Breast epithelium (tissue), 4 donors: ENCODE data around the gene MUC22. TPM values are rescaled to one million over a fixed set of nuclear protein-coding genes. Genes with fewer than 3 reads are reported as not detected.
"Not testable (repeated sequence)": the region's sequence is repeated elsewhere in the genome, so short reads cannot be mapped to it uniquely, and the experiment has no call there.

Experiments
- DNase-seq, 2 donors: peaks; one replicate each; pipeline ENCODE4 v3.0.0-alpha.2; 2019; ENCODE audit warnings: low spot score in 2 of 2
- H3K27ac ChIP-seq, 2 donors: fragments of 200-600 bp; sonication (generic) in 1 of 2; one replicate each; pipeline ENCODE4 v1.5.1; 2016 to 2019; ENCODE audit warnings: mild to moderate bottlenecking in 1 of 2
- H3K27me3 ChIP-seq, 2 donors: fragments of 200-600 bp; sonication (generic) in 1 of 2; one replicate each; pipeline versions ENCODE4 v1.5.1 to v1.6.0; 2017 to 2019; ENCODE audit warnings: control low read depth in 1 of 2, mild to moderate bottlenecking in 1 of 2
- H3K36me3 ChIP-seq: fragments of 200-600 bp; one replicate; pipeline ENCODE4 v1.5.1; 2019
- H3K4me1 ChIP-seq, 2 donors: fragments of 200-600 bp; sonication (generic); one replicate each; pipeline ENCODE4 v1.5.1; 2016 to 2019; ENCODE audit warnings: control low read depth in 1 of 2
- H3K4me3 ChIP-seq, 3 donors: fragments of 200-600 bp; sonication (generic); 1 replicate in 2 of 3; 2 replicates in 1 of 3; pipeline ENCODE4 v1.5.1; 2016 to 2019; ENCODE audit warnings: mild to moderate bottlenecking in 3 of 3, moderate library complexity in 2 of 3
- H3K9me3 ChIP-seq, 2 donors: fragments of 200-600 bp; sonication (generic) in 1 of 2; one replicate each; pipeline ENCODE4 v1.5.1; 2016 to 2019; ENCODE audit warnings: control low read depth in 1 of 2
- CTCF ChIP-seq, 3 donors: fragments of 450-650 bp; IDR thresholded peaks; one replicate each; pipeline ENCODE4 v1.5.1; 2016 to 2017; ENCODE audit warnings: antibody characterized with exemption in 3 of 3, mild to moderate bottlenecking in 3 of 3, moderate library complexity in 3 of 3
- POLR2A ChIP-seq: fragments of 450-650 bp; IDR thresholded peaks from one replicate; pipeline ENCODE4 v1.6.1; 2016; ENCODE audit warnings: antibody characterized with exemption, mild to moderate bottlenecking, moderate library complexity
- POLR2AphosphoS5 ChIP-seq, 3 donors: sonication (generic); formaldehyde crosslinking; IDR thresholded peaks; one replicate each; pipeline ENCODE4 v1.6.1; 2017; ENCODE audit warnings: antibody characterized with exemption in 3 of 3
- intact Hi-C: fragments of 100-400 bp; cut with DNase I; formaldehyde crosslinking; loops from one replicate; pipeline ENCODE4 v1.15.1; 2023; ENCODE audit warnings: low total_unique reads
- total RNA-seq, 3 donors: library from RNA; depleted of rRNA; stranded (reverse); fragments of >200 nt; gene quantifications; one replicate each; pipeline ENCODE4 v1.1.0, GENCODE V29; 2016

The MUC22 gene
- total RNA-seq, 3 donors from 2014 or later: not detected

GRCh38 chr6:31058128-31058894 is 48.0 kb downstream of the MUC22 start:
- peak in 1 of 2 donors; percentile 46 for DNase-seq
- H3K36me3 ChIP-seq: no peaks in the 10 kb centered on the region
- H3K9me3 ChIP-seq: no peaks in the 10 kb centered on the region
- H3K4me1 ChIP-seq: no peaks in the 10 kb centered on the region
- H3K27me3 ChIP-seq: no peaks in the 10 kb centered on the region
- peak overlapping the region in 1 of 2 donors; percentile 43 for H3K27ac ChIP-seq
- intact Hi-C loops: no loop called here
- H3K4me3 ChIP-seq: no peak overlapping the region
- TF ChIP-seq POLR2A (no peak), POLR2AphosphoS5 (IDR thresholded peaks at IDR 0.05) (no peak), CTCF (IDR thresholded peaks at IDR 0.05) (peak; percentile 32 to 49 (median 40))

GRCh38 chr6:31060145-31060544 is 49.9 kb downstream of the MUC22 start:
- TF ChIP-seq POLR2A (no peak), CTCF (IDR thresholded peaks at IDR 0.05) (no peak), POLR2AphosphoS5 (IDR thresholded peaks at IDR 0.05) (no peak)
- no peaks in the 10 kb centered on the region for H3K9me3 ChIP-seq
- intact Hi-C loops: no loop called here
- H3K27me3 ChIP-seq: no peaks in the 10 kb centered on the region
- H3K4me1 ChIP-seq: no peaks in the 10 kb centered on the region
- DNase-seq: no peak
- no peak overlapping the region for H3K27ac ChIP-seq
- H3K36me3 ChIP-seq: no peaks in the 10 kb centered on the region
- no peak overlapping the region for H3K4me3 ChIP-seq

- H3K27ac ChIP-seq: no peak overlapping the region
- no peaks in the 10 kb centered on the region for H3K9me3 ChIP-seq
- DNase-seq: no peak
- H3K4me3 ChIP-seq: no peak overlapping the region
- intact Hi-C loops: no loop called here
- no peak for TF ChIP-seq CTCF (IDR thresholded peaks at IDR 0.05)
- no peak for TF ChIP-seq POLR2AphosphoS5 (IDR thresholded peaks at IDR 0.05)
- no peak for TF ChIP-seq POLR2A
- no peaks in the 10 kb centered on the region for H3K27me3 ChIP-seq
- no peaks in the 10 kb centered on the region for H3K4me1 ChIP-seq
- no peaks in the 10 kb centered on the region for H3K36me3 ChIP-seq
These were observed 53.7 kb downstream of the MUC22 start for GRCh38 chr6:31063906-31064435.

- no peak for DNase-seq
- Histone ChIP-seq H3K36me3 (no peaks in the 10 kb centered on the region), H3K9me3 (no peaks in the 10 kb centered on the region), H3K4me3 (no peak overlapping the region), H3K27ac (no peak overlapping the region), H3K27me3 (no peaks in the 10 kb centered on the region), H3K4me1 (no peaks in the 10 kb centered on the region)
- no peak for TF ChIP-seq POLR2AphosphoS5 (IDR thresholded peaks at IDR 0.05)
- TF ChIP-seq POLR2A: no peak
- TF ChIP-seq CTCF (IDR thresholded peaks at IDR 0.05): no peak
- intact Hi-C loops: no loop called here
These were observed 55.3 kb downstream of the MUC22 start for GRCh38 chr6:31065556-31065955.

GRCh38 chr6:31067028-31067427 is 56.8 kb downstream of the MUC22 start:
- H3K27me3 ChIP-seq, H3K27ac ChIP-seq, H3K4me3 ChIP-seq, H3K9me3 ChIP-seq, H3K4me1 ChIP-seq, intact Hi-C loops, DNase-seq, H3K36me3 ChIP-seq: not testable (repeated sequence)

GRCh38 chr6:31067891-31068668 is 57.8 kb downstream of the MUC22 start:
- H3K4me1 ChIP-seq, H3K27ac ChIP-seq, DNase-seq, intact Hi-C loops, H3K4me3 ChIP-seq, H3K27me3 ChIP-seq, H3K36me3 ChIP-seq, H3K9me3 ChIP-seq: not testable (repeated sequence)
